ENCODE data around the gene KHSRP.
"Not testable (repeated sequence)": the region's sequence is repeated elsewhere in the genome, so short reads cannot be mapped to it uniquely, and the experiment has no call there.

DNA sequence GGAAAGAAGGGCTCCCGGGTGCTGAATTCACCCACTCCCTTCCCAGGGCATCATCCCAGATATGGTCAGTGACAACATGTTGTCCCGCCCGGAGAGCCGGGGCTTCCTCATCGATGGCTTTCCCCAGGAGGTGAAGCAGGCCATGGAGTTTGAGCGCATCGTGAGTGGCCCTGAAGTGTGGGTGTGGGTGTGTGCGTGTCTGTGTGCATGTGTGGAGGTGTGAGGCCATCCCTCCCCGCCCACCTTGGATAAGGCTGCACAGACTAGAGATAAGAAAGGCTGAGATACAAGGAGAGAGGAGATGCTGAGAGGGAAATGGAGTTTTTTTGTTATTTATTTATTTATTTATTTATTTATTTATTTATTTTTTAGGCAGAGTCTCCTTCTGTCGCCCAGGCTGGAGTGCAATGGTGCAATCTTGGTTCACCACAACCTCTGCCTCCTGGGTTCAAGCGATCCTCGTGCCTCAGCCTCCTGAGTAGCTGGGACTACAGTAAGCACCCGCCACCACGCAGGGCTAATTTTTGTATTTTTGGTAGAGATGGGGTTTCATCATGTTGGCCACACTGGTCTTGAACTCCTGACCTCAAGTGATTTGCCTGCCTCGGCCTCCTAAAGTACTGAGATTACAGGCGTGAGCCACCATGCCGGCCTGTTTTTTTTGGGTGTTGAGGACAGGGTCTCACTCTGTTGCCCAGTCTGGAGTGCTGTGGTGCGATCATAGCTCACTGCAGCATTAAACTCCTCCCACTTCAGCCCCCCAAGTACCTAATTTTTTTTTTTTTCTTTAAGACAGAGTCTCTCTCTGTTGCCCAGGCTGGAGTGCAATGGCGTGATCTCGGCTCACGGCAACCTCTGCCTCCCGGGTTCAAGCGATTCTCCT is 24.3 kb downstream of the KHSRP start:
- not testable (repeated sequence) for TF ChIP-seq POLR2AphosphoS5 (IDR thresholded peaks at IDR 0.05; ENCODE audit: low read length); RFX5 (IDR thresholded peaks at IDR 0.05; ENCODE audit: low read depth, low read length); CTCF (IDR thresholded peaks at IDR 0.05 in 2 of 3, conservative IDR thresholded peaks at IDR 0.05 in 1 of 3; ENCODE audit: control insufficient read depth in 2 of 3, extremely low read depth in 1 of 3, insufficient read depth in 1 of 3, low read depth in 3 of 3, low read length in 3 of 3); EP300 (IDR thresholded peaks at IDR 0.05; ENCODE audit: borderline replicate concordance in 1 of 2, control insufficient read depth in 1 of 2, low read depth in 2 of 2, low read length in 2 of 2); BRCA1 (IDR thresholded peaks at IDR 0.05; ENCODE audit: low read depth, low read length); SMAD5 (IDR thresholded peaks at IDR 0.05; ENCODE audit: low read depth); REST (IDR thresholded peaks at IDR 0.05; ENCODE audit: low read depth, low read length); PAX5 (IDR thresholded peaks at IDR 0.05; ENCODE audit: borderline replicate concordance, low read depth, low read length); SPI1 (IDR thresholded peaks at IDR 0.05; ENCODE audit: borderline replicate concordance, insufficient read depth, low read depth, low read length); FOS (IDR thresholded peaks at IDR 0.05; ENCODE audit: borderline replicate concordance, extremely low read depth, insufficient read length); ESRRA (IDR thresholded peaks at IDR 0.05; ENCODE audit: low read length); PML (IDR thresholded peaks at IDR 0.05; ENCODE audit: low read length)

Measured in GM12878 (cell line).